ENCODE results near the gene DEDD.

DEDD gene

GRCh38 chr1:161088587-161089110 is 43.8 kb downstream of the DEDD start:
- no peak overlapping the region for H3K9ac ChIP-seq (ENCODE audit: low read length in 5 of 5)

DNA sequence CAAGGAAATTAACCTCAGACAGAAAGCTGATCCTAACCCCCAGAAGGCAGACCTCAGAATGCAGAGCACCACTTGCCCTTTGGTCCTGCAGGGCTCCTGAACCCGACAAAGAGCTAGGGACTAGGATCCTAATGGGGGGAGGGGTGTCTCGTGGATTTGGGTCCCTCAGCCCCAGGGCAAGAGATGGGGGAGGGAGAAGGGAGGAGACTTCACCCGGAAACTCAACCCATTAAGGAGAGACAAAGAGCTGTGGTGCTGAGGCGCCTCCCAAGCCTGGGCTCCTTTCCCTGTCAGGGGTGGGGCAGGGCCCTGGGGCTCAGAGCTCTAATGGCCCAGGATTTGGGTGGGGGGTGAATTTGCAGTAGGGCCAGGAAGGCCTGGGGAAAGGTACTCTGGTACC is 46.0 kb downstream of the DEDD start:
- H3K27me3 ChIP-seq (ENCODE audit: control insufficient read depth in 5 of 5, insufficient read depth in 4 of 5, low read length in 5 of 5), result no peaks in the 10 kb centered on the region
- H3K4me1 ChIP-seq (ENCODE audit: control insufficient read depth in 5 of 5, insufficient read depth in 5 of 5, low read length in 5 of 5), result peaks cover 0 to 12% (median 0%) of the 10 kb centered on the region in 5 donors
- no peak overlapping the region for H3K9ac ChIP-seq (ENCODE audit: low read length in 5 of 5)
- no peak overlapping the region for H3K4me3 ChIP-seq (ENCODE audit: low read depth in 1 of 5, low read length in 5 of 5)
- H3K27ac ChIP-seq (ENCODE audit: low read depth, low read length), result no peak overlapping the region
- no peaks in the 10 kb centered on the region for H3K9me3 ChIP-seq (ENCODE audit: control insufficient read depth in 5 of 5, low read length in 5 of 5)
- H3K36me3 ChIP-seq (ENCODE audit: control insufficient read depth in 5 of 5, insufficient read depth in 5 of 5, low read length in 5 of 5), result no peaks in the 10 kb centered on the region

More at GRCh38 chr1:161088587-161089110, 43.8 kb downstream of the DEDD start:
- H3K27me3 ChIP-seq (ENCODE audit: control insufficient read depth in 5 of 5, insufficient read depth in 4 of 5, low read length in 5 of 5), result no peaks in the 10 kb centered on the region
- H3K27ac ChIP-seq (ENCODE audit: low read depth, low read length), result no peak overlapping the region
- H3K9me3 ChIP-seq (ENCODE audit: control insufficient read depth in 5 of 5, low read length in 5 of 5), result no peaks in the 10 kb centered on the region
- H3K4me1 ChIP-seq (ENCODE audit: control insufficient read depth in 5 of 5, insufficient read depth in 5 of 5, low read length in 5 of 5), result peaks cover 0 to 8% (median 0%) of the 10 kb centered on the region in 5 donors
- no peak overlapping the region for H3K4me3 ChIP-seq (ENCODE audit: low read depth in 1 of 5, low read length in 5 of 5)
- H3K36me3 ChIP-seq (ENCODE audit: control insufficient read depth in 5 of 5, insufficient read depth in 5 of 5, low read length in 5 of 5), result no peaks in the 10 kb centered on the region

DNA sequence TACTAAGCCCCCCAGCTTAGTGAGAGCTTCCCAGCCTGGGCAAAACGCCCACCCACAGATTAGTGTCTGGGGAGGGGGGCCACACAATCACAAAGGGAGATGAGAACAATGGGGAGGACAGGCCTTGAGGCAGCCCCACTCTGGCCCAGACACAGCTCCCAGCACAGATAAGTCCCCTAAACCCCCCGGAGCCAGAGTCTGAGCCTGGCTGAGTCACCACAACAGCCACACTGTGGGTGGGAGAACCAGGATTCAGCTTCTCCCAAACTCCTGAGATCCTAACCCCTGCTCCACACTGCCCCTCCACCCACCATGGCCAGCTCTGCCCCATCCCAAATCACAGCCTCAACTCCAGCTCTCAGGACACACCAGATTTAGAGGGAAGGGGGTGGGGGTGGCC is 47.3 kb downstream of the DEDD start:
- Histone ChIP-seq H3K9ac (ENCODE audit: low read length in 5 of 5) (no peak overlapping the region), H3K27me3 (ENCODE audit: control insufficient read depth in 5 of 5, insufficient read depth in 4 of 5, low read length in 5 of 5) (no peaks in the 10 kb centered on the region), H3K9me3 (ENCODE audit: control insufficient read depth in 5 of 5, low read length in 5 of 5) (no peaks in the 10 kb centered on the region), H3K4me3 (ENCODE audit: low read depth in 1 of 5, low read length in 5 of 5) (no peak overlapping the region), H3K36me3 (ENCODE audit: control insufficient read depth in 5 of 5, insufficient read depth in 5 of 5, low read length in 5 of 5) (no peaks in the 10 kb centered on the region), H3K4me1 (ENCODE audit: control insufficient read depth in 5 of 5, insufficient read depth in 5 of 5, low read length in 5 of 5) (peaks cover 0 to 12% (median 0%) of the 10 kb centered on the region in 5 donors), H3K27ac (ENCODE audit: low read depth, low read length) (no peak overlapping the region)

- Histone ChIP-seq H3K36me3 (ENCODE audit: control insufficient read depth in 5 of 5, insufficient read depth in 5 of 5, low read length in 5 of 5) (no peaks in the 10 kb centered on the region), H3K4me3 (ENCODE audit: low read depth in 1 of 5, low read length in 5 of 5) (no peak overlapping the region), H3K27ac (ENCODE audit: low read depth, low read length) (no peak overlapping the region), H3K27me3 (ENCODE audit: control insufficient read depth in 5 of 5, insufficient read depth in 4 of 5, low read length in 5 of 5) (no peaks in the 10 kb centered on the region), H3K9me3 (ENCODE audit: control insufficient read depth in 5 of 5, low read length in 5 of 5) (no peaks in the 10 kb centered on the region), H3K9ac (ENCODE audit: low read length in 5 of 5) (no peak overlapping the region), H3K4me1 (ENCODE audit: control insufficient read depth in 5 of 5, insufficient read depth in 5 of 5, low read length in 5 of 5) (peaks cover 0 to 12% (median 0%) of the 10 kb centered on the region in 5 donors)
Observed at GRCh38 chr1:161084597-161084988, 47.9 kb downstream of the DEDD start.

DNA sequence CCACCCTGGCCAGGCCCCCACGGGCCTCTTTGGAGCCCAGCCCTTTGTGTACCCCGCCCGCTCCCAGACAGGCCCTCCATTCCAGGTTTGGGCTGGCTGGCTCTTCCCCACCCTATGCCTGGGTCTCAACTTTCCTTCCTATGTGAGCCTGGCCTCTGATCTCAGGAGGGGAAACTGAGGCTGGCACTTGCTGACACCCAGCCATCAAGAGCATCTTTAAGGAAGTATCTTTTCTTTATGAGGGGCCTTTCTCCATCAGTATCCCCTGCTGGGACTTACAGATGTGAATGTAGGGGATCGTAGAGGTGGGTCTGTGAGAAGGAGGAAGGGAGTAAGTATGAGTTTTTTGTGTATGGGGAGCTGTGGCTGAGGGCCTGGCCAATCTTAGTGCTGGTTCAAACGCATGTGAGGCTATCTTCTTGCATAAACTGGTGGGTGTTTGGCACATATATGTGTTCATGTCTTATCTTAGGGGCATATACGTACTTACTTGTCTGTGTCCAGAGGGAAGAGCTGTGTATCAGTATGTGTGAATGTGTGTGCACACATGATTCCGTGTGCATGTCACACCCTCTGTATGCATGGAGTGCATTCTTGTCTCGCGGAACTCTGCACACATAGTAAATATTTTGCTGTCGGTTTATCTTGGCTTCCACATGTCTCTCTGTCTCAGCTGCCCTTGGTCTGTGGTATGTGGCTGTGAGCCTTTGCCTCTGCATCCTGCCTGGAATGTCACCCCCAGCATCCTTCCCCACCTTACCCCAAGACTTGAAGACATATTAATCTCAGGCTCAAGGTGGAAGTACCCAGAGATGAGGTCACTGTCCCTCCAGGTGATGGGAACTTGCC is 48.5 kb downstream of the DEDD start:
- H3K27ac ChIP-seq (ENCODE audit: low read depth, low read length), result no peak overlapping the region
- no peak overlapping the region for H3K9ac ChIP-seq (ENCODE audit: low read length in 5 of 5)
- H3K36me3 ChIP-seq (ENCODE audit: control insufficient read depth in 5 of 5, insufficient read depth in 5 of 5, low read length in 5 of 5), result no peaks in the 10 kb centered on the region
- peaks cover 0 to 3% (median 0%) of the 10 kb centered on the region in 5 donors for H3K27me3 ChIP-seq (ENCODE audit: control insufficient read depth in 5 of 5, insufficient read depth in 4 of 5, low read length in 5 of 5)
- H3K4me3 ChIP-seq (ENCODE audit: low read depth in 1 of 5, low read length in 5 of 5), result no peak overlapping the region
- H3K9me3 ChIP-seq (ENCODE audit: control insufficient read depth in 5 of 5, low read length in 5 of 5), result no peaks in the 10 kb centered on the region
- H3K4me1 ChIP-seq (ENCODE audit: control insufficient read depth in 5 of 5, insufficient read depth in 5 of 5, low read length in 5 of 5), result peaks cover 0 to 10% (median 0%) of the 10 kb centered on the region in 5 donors

DNA sequence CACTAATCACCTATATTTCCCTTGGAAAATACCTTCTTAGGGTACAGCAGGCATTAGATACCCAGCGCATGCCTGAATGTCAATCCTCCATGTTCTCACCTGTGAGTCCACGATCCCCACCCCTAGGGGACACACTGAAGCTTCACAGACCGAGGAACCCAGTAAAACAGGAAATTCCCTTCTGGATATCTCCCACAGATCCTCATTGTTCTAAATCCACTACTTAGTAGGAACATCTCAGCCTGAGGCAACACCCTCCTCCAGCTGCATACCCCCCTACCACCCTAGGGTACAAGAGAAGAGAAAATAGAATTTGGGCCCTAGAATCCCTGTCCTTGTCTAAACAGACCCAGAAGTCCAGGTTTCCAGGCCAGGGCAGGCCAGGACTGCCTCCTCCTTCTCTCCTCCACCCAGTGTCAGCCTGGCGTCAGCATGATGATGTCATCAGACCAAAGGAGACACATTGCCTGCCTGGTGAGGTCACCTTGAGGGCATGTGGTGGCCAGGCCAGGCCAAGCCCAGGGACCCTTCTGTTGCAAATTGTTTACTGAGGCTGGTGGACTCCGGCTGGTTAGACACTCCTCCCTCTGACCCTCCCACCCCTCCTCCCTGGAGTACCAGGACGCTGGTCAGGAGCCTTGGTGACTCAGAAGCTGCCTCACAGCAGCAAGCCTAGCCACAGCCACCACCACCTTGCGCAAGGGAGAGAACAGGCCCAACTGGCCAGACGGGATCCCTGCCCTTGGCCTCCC is 49.3 kb downstream of the DEDD start:
- Histone ChIP-seq H3K27me3 (ENCODE audit: control insufficient read depth in 5 of 5, insufficient read depth in 4 of 5, low read length in 5 of 5) (peaks cover 0 to 3% (median 0%) of the 10 kb centered on the region in 5 donors), H3K9ac (ENCODE audit: low read length in 5 of 5) (no peak overlapping the region), H3K36me3 (ENCODE audit: control insufficient read depth in 5 of 5, insufficient read depth in 5 of 5, low read length in 5 of 5) (no peaks in the 10 kb centered on the region), H3K9me3 (ENCODE audit: control insufficient read depth in 5 of 5, low read length in 5 of 5) (no peaks in the 10 kb centered on the region), H3K27ac (ENCODE audit: low read depth, low read length) (no peak overlapping the region), H3K4me3 (ENCODE audit: low read depth in 1 of 5, low read length in 5 of 5) (no peak overlapping the region), H3K4me1 (ENCODE audit: control insufficient read depth in 5 of 5, insufficient read depth in 5 of 5, low read length in 5 of 5) (peaks cover 0 to 6% (median 0%) of the 10 kb centered on the region in 5 donors)

DNA sequence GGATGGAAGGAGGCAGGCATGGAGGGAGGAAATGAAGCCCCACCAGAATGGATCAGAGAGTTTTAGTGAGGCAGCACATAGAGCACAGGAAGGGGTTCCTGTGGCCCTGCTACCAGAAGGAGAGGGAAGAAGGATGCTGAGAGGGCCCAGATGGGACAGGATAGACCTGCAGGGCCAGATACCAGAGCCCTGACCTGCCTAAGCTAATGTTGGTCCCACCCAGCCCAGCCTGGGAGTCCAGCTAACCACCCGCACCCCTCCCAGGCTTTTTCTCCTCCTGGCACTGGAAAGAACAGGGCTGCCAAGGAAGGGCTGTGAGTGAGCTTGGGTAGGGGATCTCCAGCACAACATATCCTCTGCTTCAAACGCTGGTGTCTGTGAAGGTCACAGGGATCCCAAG is 50.0 kb downstream of the DEDD start:
- H3K9ac ChIP-seq (ENCODE audit: low read length in 5 of 5), result no peak overlapping the region
- H3K27me3 ChIP-seq (ENCODE audit: control insufficient read depth in 5 of 5, insufficient read depth in 4 of 5, low read length in 5 of 5), result peaks cover 0 to 3% (median 0%) of the 10 kb centered on the region in 5 donors
- H3K4me3 ChIP-seq (ENCODE audit: low read depth in 1 of 5, low read length in 5 of 5), result no peak overlapping the region
- no peaks in the 10 kb centered on the region for H3K36me3 ChIP-seq (ENCODE audit: control insufficient read depth in 5 of 5, insufficient read depth in 5 of 5, low read length in 5 of 5)
- H3K27ac ChIP-seq (ENCODE audit: low read depth, low read length), result no peak overlapping the region
- H3K4me1 ChIP-seq (ENCODE audit: control insufficient read depth in 5 of 5, insufficient read depth in 5 of 5, low read length in 5 of 5), result peaks cover 0 to 6% (median 0%) of the 10 kb centered on the region in 5 donors
- H3K9me3 ChIP-seq (ENCODE audit: control insufficient read depth in 5 of 5, low read length in 5 of 5), result no peaks in the 10 kb centered on the region

GRCh38 chr1:161081519-161081918 is 50.9 kb downstream of the DEDD start:
- no peak overlapping the region for H3K27ac ChIP-seq (ENCODE audit: low read depth, low read length)

DNA sequence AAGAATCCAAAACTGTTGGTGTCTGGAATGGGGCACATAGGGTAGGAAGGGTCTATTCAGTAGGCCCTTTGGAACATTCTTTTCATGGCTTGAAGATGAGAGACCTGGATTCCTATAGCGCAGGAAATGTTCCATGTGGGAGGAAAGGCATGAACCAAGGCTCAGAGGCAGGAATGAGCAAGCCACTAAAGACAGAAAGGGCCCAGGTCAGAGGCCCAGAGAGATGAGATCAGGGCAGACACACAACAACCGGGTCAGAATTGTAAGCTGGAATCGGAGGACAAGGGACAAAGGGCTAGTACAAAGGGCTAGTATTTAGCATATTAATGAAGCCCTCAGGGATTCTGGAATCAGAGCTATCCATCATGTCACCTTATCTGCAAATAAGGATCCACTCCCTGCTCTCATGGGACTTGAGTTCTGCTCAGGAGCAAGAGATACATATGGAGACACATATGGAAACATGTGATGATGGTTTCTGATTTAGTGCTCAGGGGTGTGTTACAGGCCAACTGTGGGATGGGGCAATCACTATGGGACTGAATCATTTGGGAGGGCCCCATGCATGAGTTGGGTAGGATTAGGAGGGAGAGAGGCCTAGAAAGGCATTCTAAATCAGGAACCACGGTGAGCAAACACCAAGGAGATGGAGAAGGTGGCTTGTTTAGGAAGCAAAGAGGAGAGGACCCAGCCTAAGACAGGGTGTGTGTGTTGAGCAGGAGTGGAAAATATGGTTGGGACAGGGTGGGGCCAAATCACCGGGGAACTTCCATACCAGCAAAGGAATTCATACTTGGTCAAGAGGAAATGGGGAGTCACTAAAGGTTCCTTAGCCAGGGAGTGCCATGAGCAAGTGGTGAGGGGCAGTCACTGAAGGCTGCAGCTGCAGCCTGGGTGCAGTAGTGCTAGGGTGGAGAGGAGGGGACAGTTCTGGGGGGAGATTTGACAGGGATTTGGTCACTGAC is 51.7 kb downstream of the DEDD start:
- Histone ChIP-seq H3K27me3 (ENCODE audit: control insufficient read depth in 5 of 5, insufficient read depth in 4 of 5, low read length in 5 of 5) (peaks cover 0 to 3% (median 0%) of the 10 kb centered on the region in 5 donors), H3K36me3 (ENCODE audit: control insufficient read depth in 5 of 5, insufficient read depth in 5 of 5, low read length in 5 of 5) (no peaks in the 10 kb centered on the region), H3K9ac (ENCODE audit: low read length in 5 of 5) (no peak overlapping the region), H3K4me1 (ENCODE audit: control insufficient read depth in 5 of 5, insufficient read depth in 5 of 5, low read length in 5 of 5) (peaks cover 0 to 6% (median 0%) of the 10 kb centered on the region in 5 donors), H3K9me3 (ENCODE audit: control insufficient read depth in 5 of 5, low read length in 5 of 5) (no peaks in the 10 kb centered on the region), H3K27ac (ENCODE audit: low read depth, low read length) (no peak overlapping the region), H3K4me3 (ENCODE audit: low read depth in 1 of 5, low read length in 5 of 5) (no peak overlapping the region)

More at GRCh38 chr1:161081519-161081918, 50.9 kb downstream of the DEDD start:
- Histone ChIP-seq H3K27me3 (ENCODE audit: control insufficient read depth in 5 of 5, insufficient read depth in 4 of 5, low read length in 5 of 5) (peaks cover 0 to 3% (median 0%) of the 10 kb centered on the region in 5 donors), H3K9ac (ENCODE audit: low read length in 5 of 5) (no peak overlapping the region), H3K9me3 (ENCODE audit: control insufficient read depth in 5 of 5, low read length in 5 of 5) (no peaks in the 10 kb centered on the region), H3K36me3 (ENCODE audit: control insufficient read depth in 5 of 5, insufficient read depth in 5 of 5, low read length in 5 of 5) (no peaks in the 10 kb centered on the region), H3K4me1 (ENCODE audit: control insufficient read depth in 5 of 5, insufficient read depth in 5 of 5, low read length in 5 of 5) (peaks cover 0 to 6% (median 0%) of the 10 kb centered on the region in 5 donors), H3K4me3 (ENCODE audit: low read depth in 1 of 5, low read length in 5 of 5) (no peak overlapping the region)

Measured in subcutaneous abdominal adipose tissue (tissue), 5 donors.